ENCODE results near the gene ADAMTS17.

The ADAMTS17 gene

DNA sequence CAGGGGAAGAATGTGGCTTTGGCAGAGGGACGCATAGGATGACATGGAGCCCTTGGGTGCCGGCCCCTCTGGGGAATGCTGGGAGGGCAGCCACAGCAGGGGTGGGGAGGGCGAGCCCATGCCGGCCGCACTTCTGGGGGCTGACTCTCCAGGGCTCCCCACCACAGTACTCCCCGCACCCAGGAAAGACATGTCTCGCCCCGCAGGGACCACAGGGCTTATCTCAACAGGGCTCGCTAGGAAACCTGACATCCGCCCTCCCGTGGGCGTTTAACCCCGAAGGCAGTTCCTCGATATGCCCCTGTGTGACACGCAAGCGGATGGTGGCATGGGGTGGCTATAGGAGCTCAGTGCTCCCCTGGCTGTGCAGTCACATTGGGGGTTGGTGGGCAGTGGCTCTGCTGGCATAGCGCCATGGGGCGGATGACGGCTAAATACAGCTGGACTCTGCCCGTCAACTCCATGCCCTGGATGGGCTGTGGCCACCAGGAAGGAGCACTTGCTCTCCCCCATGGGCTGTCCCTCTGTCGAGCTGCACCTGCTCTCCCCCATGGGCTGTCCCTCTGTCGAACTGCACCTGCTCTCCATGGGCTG, 141.4 kb downstream of the ADAMTS17 start:
- Histone ChIP-seq H3K27ac (no peak overlapping the region), H3K4me3 (no peak overlapping the region)
- DNase-seq (ENCODE audit: low spot score) = peak; percentile 57
- TF ChIP-seq, protein P1, sequence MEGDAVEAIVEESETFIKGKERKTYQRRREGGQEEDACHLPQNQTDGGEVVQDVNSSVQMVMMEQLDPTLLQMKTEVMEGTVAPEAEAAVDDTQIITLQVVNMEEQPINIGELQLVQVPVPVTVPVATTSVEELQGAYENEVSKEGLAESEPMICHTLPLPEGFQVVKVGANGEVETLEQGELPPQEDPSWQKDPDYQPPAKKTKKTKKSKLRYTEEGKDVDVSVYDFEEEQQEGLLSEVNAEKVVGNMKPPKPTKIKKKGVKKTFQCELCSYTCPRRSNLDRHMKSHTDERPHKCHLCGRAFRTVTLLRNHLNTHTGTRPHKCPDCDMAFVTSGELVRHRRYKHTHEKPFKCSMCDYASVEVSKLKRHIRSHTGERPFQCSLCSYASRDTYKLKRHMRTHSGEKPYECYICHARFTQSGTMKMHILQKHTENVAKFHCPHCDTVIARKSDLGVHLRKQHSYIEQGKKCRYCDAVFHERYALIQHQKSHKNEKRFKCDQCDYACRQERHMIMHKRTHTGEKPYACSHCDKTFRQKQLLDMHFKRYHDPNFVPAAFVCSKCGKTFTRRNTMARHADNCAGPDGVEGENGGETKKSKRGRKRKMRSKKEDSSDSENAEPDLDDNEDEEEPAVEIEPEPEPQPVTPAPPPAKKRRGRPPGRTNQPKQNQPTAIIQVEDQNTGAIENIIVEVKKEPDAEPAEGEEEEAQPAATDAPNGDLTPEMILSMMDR (IDR thresholded peaks at IDR 0.05) = no peak

- no peak overlapping the region for H3K27ac ChIP-seq
- TF ChIP-seq, protein P1 (IDR thresholded peaks at IDR 0.05) = no peak
- DNase-seq (ENCODE audit: low spot score) = peak; percentile 45
- H3K4me3 ChIP-seq = no peak overlapping the region
Measured at GRCh38 chr15:100199711-100200286, 142.0 kb downstream of the ADAMTS17 start.

DNA sequence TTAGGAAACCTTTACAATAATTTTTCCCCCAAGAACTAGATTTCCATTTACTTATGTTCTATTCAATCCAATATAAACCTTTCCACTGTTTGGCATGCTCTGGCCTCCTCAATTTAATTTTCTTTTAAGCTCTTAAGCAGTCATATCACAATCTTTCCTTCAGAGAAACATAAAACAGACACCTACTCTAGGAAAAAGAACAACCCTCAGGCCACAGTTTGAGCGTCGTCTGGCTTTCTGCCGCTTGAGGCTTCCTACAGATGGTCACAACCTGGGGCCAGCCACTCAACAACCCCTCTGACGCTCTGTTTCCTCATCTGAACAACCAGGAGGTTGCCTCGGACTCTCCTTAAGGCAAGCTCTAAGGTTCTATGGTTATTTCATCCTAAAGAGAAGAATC, 143.3 kb downstream of the ADAMTS17 start:
- no peak overlapping the region for H3K27ac ChIP-seq
- DNase-seq (ENCODE audit: low spot score) = no peak
- no peak overlapping the region for H3K4me3 ChIP-seq
- TF ChIP-seq, protein P1 (IDR thresholded peaks at IDR 0.05) = no peak

DNA sequence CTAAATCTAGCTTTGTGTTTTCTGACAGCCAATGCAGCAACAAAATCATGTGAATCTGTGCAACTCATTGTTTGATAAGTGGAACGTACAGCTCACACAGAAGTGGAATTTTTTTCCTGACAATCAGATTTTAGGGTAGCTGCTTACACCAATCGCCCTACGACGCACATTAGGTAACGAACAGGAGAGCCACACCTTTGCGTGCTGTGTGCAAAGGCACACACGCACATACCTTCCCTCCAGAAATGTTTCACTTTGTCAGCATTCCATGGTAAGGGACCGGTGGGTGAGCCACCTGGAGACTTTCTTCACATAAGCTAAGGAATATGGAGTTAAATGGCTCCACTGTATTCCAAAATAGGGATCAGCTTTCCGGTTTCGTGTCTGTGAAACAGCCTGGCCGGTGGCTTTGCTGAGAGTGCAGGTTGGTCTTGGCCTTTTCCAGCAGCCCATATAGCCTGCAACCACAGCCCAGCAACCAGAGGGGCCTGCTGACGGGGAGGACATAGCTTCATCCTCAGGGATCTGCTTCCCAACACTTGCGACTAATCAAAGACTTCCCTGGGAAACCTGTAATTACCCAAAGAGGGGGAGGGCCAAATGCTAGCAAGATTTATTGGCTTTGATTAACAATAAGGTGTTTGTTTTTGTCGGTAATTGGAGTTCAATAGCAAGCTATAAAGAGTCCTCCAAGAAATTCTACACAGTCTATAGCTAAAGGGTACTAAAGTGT, 145.3 kb downstream of the ADAMTS17 start:
- no peak overlapping the region for H3K27ac ChIP-seq
- peak; percentile 47 for DNase-seq (ENCODE audit: low spot score)
- TF ChIP-seq, protein P1 (IDR thresholded peaks at IDR 0.05) = no peak

DNA sequence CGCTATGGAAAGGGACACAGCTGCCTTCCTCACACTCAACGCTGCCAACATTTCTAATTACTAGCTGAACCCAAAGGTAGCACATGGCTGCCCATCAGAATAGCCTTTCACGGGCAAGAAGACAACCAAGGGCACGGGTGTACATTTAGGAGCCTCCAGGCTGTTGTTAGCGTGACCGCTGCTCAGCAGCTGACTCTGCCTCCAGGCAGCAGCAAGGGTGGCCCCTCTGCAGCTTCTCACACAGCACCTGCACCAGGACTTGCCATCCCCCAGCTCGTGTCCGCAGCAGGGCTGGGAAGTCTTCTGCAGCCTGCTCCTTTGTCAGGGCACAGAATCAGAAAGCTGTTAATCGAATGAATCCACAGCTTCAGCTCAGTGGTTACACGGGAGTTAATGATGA, 146.8 kb downstream of the ADAMTS17 start:
- no peak overlapping the region for H3K27ac ChIP-seq
- H3K4me3 ChIP-seq = no peak overlapping the region
- TF ChIP-seq, protein P1 (IDR thresholded peaks at IDR 0.05) = no peak
- DNase-seq (ENCODE audit: low spot score) = peak; percentile 46

More for the DNA sequence above, 145.3 kb downstream of the ADAMTS17 start:
- H3K4me3 ChIP-seq = no peak overlapping the region

DNA sequence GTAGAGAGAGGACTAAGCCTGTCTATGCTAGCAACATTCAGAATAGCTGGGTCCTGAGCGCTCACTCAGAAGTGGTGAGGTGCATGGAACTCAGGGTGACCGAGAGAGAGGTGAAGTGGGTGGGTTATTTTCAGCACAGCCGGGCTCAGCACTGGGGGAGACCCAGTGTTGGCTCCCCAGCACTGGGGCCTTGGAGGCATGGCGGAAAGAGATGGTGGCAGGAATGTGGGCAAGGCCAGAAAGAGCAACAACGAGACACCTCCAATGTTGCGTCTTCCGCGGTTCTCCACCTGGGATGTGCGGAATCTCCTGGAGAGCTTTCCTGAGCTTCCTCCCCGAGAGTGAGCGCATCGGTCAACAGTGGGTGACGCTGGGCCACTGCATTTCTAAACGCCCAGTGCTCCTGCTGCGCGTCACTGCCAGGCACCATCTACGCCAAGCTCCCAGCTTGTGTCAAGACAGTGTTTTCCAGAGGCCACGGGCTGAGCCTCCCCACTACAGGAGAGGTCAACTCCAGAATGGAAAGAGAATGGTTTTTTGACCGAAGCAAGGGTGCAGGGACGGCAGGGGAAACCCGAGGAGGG, 148.4 kb downstream of the ADAMTS17 start:
- Histone ChIP-seq H3K4me3 (no peak overlapping the region), H3K27ac (no peak overlapping the region)
- DNase-seq (ENCODE audit: low spot score) = peak; percentile 43
- TF ChIP-seq, protein P1 (IDR thresholded peaks at IDR 0.05) = no peak
